Lower leg skin (tissue), 4 donors: ENCODE data around the gene ZFP57. TPM values are rescaled to one million over a fixed set of nuclear protein-coding genes. Genes with fewer than 3 reads are reported as not detected.

Experiments
- DNase-seq, 2 donors: peaks; one replicate each; pipeline ENCODE4 v3.0.0-alpha.2; 2019; ENCODE audit warnings: low spot score in 2 of 2
- H3K4me3 ChIP-seq: fragments of 200-600 bp; sonication (generic); 2 replicates; pipeline ENCODE4 v1.5.1; 2017; ENCODE audit warnings: mild to moderate bottlenecking, low read depth; ENCODE audit not compliant: poor library complexity, severe bottlenecking
- POLR2A ChIP-seq, 2 donors: fragments of 450-650 bp; IDR thresholded peaks; one replicate each; pipeline ENCODE4 v1.6.1; 2016 to 2017; ENCODE audit warnings: antibody characterized with exemption in 2 of 2, mild to moderate bottlenecking in 1 of 2, moderate library complexity in 1 of 2
- WGBS, 2 donors: methylation state at CpG; one replicate each; pipeline ENCODE4 v1.1.5; 2018; 5-methylcytosine and 5-hydroxymethylcytosine counted together
- intact Hi-C: fragments of 100-400 bp; cut with DNase I; formaldehyde crosslinking; loops from one replicate; pipeline ENCODE4 v1.15.0; 2023; ENCODE audit warnings: low total_unique reads
- total RNA-seq, 4 donors: library from RNA; depleted of rRNA; stranded (reverse); fragments of >200 nt; gene quantifications; one replicate each; pipeline ENCODE4 v1.1.0, GENCODE V29; 2016
- TF ChIP-seq, protein P1 (sequence below), 3 donors: fragments of 450-650 bp; IDR thresholded peaks; one replicate each; pipeline ENCODE4 v1.5.1; 2016; ENCODE audit warnings: antibody characterized with exemption in 3 of 3, mild to moderate bottlenecking in 3 of 3, moderate library complexity in 2 of 3

The ZFP57 gene
- total RNA-seq, 4 donors from 2014 or later: 0.15 to 4.8 (median 2.4) TPM

GRCh38 chr6:29655658-29656057 is 25.3 kb downstream of the ZFP57 start:
- DNase-seq: no peak
- 75 to 82% methylated on average over 6 of the region's 6 CpGs for WGBS, 2 donors
- intact Hi-C loops: no loop called here
- H3K4me3 ChIP-seq: no peak overlapping the region
- TF ChIP-seq, protein P1, sequence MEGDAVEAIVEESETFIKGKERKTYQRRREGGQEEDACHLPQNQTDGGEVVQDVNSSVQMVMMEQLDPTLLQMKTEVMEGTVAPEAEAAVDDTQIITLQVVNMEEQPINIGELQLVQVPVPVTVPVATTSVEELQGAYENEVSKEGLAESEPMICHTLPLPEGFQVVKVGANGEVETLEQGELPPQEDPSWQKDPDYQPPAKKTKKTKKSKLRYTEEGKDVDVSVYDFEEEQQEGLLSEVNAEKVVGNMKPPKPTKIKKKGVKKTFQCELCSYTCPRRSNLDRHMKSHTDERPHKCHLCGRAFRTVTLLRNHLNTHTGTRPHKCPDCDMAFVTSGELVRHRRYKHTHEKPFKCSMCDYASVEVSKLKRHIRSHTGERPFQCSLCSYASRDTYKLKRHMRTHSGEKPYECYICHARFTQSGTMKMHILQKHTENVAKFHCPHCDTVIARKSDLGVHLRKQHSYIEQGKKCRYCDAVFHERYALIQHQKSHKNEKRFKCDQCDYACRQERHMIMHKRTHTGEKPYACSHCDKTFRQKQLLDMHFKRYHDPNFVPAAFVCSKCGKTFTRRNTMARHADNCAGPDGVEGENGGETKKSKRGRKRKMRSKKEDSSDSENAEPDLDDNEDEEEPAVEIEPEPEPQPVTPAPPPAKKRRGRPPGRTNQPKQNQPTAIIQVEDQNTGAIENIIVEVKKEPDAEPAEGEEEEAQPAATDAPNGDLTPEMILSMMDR (IDR thresholded peaks at IDR 0.05): no peak
- no peak for TF ChIP-seq POLR2A (IDR thresholded peaks at IDR 0.05)

DNA sequence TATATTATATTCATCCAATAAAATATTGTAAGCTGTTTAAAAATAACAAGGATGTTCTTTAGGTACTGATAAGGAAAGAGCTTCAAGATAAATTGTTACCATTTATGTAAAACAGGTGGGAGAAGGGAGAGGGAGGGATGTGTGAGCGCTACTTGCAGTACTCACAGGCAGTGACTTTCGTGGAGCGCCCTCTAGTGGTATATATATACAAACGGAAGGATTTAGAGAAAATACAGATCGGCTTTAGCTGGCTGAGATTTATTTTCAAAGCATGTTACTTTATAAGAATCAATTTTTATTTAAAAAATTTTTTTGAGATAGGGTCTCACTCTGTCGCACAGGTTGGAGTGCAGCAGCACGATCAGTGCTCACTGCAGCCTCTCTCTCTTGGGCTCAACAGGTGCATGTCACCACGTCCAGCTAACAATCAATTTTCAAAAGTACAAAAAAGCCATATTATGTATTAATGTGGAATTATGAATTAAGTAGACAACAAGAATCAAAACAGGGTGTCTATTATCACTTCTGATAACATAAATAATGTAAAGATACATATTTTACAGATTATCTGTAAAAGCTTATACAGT is 27.4 kb downstream of the ZFP57 start:
- no peak for DNase-seq
- no peak overlapping the region for H3K4me3 ChIP-seq
- intact Hi-C loops: no loop called here
- WGBS, 2 donors: 12 to 13% methylated on average over 8 of the region's 8 CpGs
- TF ChIP-seq, protein P1 (IDR thresholded peaks at IDR 0.05): no peak
- TF ChIP-seq POLR2A (IDR thresholded peaks at IDR 0.05): no peak

DNA sequence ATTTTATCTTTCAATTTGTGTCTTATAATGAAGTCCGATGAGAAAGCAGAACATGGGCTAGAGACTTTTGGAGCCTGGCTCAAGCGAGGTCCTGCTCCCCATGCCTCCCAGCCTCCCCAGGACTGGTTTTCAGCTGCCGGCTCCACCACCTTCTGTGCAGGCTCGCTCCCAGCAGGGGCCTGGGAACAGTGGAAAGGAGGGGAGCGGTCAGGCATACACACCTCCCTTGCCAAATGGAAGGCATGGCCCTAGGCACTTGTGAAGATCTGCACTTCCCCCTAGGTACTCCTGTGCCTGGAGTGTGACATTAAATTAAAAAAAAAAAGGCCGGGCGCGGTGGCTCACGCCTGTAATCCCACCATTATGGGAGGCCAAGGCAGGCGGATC is 28.8 kb downstream of the ZFP57 start:
- DNase-seq: no peak
- WGBS, 2 donors: 91 to 92% methylated on average over 10 of the region's 10 CpGs
- no peak overlapping the region for H3K4me3 ChIP-seq
- intact Hi-C loops: no loop called here
- TF ChIP-seq POLR2A (IDR thresholded peaks at IDR 0.05): no peak
- TF ChIP-seq, protein P1 (IDR thresholded peaks at IDR 0.05): no peak

DNA sequence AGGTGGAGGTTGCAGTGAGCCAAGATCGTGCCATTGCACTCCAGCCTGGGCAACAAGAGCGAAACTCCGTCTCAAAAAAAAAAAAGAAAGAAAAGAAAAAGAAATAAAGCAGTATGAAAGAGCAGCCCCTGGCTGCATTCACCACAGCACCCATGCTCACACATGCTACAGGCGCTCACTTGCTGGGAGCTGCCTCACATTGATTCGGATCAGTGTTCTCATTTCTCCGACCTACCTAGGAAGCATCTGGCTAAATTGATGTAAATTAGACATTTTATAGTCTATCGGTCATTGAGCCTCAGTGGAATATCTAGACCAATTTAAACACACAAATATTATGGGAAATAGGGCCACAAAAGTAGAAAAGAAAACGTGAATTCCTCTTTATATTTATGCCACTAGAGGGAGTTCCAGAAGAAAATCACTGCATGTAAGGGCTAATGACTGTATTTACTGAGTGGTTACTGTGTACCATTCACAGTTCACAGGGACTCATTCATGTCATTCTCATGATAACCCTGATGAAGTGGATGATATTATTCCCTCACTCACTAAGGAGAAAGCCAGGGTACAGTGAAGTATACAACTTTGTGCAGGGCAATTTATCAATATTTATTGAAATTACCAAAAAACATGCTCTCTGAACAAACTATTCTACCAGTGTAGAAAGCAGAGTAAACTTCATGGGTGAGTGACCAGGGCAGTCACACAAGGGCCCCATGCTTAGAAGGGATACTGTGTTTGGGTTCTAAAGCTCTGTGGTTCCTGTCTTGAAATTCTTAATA is 29.3 kb downstream of the ZFP57 start:
- intact Hi-C loops: no loop called here
- no peak for DNase-seq
- 62 to 68% methylated on average over 8 of the region's 8 CpGs for WGBS, 2 donors
- no peak for TF ChIP-seq POLR2A (IDR thresholded peaks at IDR 0.05)
- TF ChIP-seq, protein P1 (IDR thresholded peaks at IDR 0.05): no peak
- H3K4me3 ChIP-seq: no peak overlapping the region

GRCh38 chr6:29649701-29650673 is 31.0 kb downstream of the ZFP57 start:
- no peak for TF ChIP-seq POLR2A (IDR thresholded peaks at IDR 0.05)
- TF ChIP-seq, protein P1 (IDR thresholded peaks at IDR 0.05): peak in 1 of 3 donors; percentile 89
- intact Hi-C loops: no loop called here
- 5% methylated on average over 33 of the region's 33 CpGs for WGBS, 2 donors

More at GRCh38 chr6:29649701-29650673, 31.0 kb downstream of the ZFP57 start:
- H3K4me3 ChIP-seq: peak overlapping the region; percentile 34
- DNase-seq: peak; percentile 98 to 100
